DMS53 treated with DMSO at 0.1 percent for 48 hours (cell line): Measurements from ENCODE around the gene FSIP1.

Experiments
- DNase-seq: peaks from one replicate; lab custom pipeline; 2025; ENCODE audit not compliant: unreplicated experiment; lab: John Stamatoyannopoulos, UW

FSIP1 gene

GRCh38 chr15:39654304-39654703, 128.3 kb downstream of the FSIP1 start:
- no peak for DNase-seq

- DNase-seq, result no peak
Observed at GRCh38 chr15:39651881-39652280, 130.8 kb downstream of the FSIP1 start.

GRCh38 chr15:39651295-39651694, 131.3 kb downstream of the FSIP1 start:
- no peak for DNase-seq

- DNase-seq, result no peak
Observed at GRCh38 chr15:39649757-39650156, 132.9 kb downstream of the FSIP1 start.

- no peak for DNase-seq
Observed at GRCh38 chr15:39646425-39646824, 136.2 kb downstream of the FSIP1 start.

GRCh38 chr15:39645976-39646257, 136.7 kb downstream of the FSIP1 start:
- no peak for DNase-seq

GRCh38 chr15:39645138-39645975, 137.3 kb downstream of the FSIP1 start:
- no peak for DNase-seq

GRCh38 chr15:39644136-39644535, 138.5 kb downstream of the FSIP1 start:
- DNase-seq, result no peak

- no peak for DNase-seq
Observed at GRCh38 chr15:39643727-39644126, 138.9 kb downstream of the FSIP1 start.

- DNase-seq, result no peak
Observed at GRCh38 chr15:39642011-39642640, 140.5 kb downstream of the FSIP1 start.

- peak; percentile 7 for DNase-seq
Observed at GRCh38 chr15:39641191-39641889, 141.3 kb downstream of the FSIP1 start.

- no peak for DNase-seq
Observed at GRCh38 chr15:39640665-39641064, 142.0 kb downstream of the FSIP1 start.

GRCh38 chr15:39639037-39639436, 143.6 kb downstream of the FSIP1 start:
- no peak for DNase-seq

GRCh38 chr15:39638041-39638440, 144.6 kb downstream of the FSIP1 start:
- no peak for DNase-seq

GRCh38 chr15:39631357-39631756, 151.3 kb downstream of the FSIP1 start:
- DNase-seq, result no peak

- no peak for DNase-seq
Observed at GRCh38 chr15:39629906-39630305, 152.7 kb downstream of the FSIP1 start.

GRCh38 chr15:39629371-39629770, 153.3 kb downstream of the FSIP1 start:
- no peak for DNase-seq

GRCh38 chr15:39628546-39629257, 153.9 kb downstream of the FSIP1 start:
- DNase-seq, result no peak

- DNase-seq, result no peak
Observed at GRCh38 chr15:39628144-39628508, 154.5 kb downstream of the FSIP1 start.

- no peak for DNase-seq
Observed at GRCh38 chr15:39627451-39628143, 155.0 kb downstream of the FSIP1 start.

GRCh38 chr15:39625856-39626255, 156.8 kb downstream of the FSIP1 start:
- no peak for DNase-seq
